Activated CD4-positive, alpha-beta T cell treated with anti-CD3 and anti-CD28 coated beads, Interleukin-2, amount 50 U/mL, for 48 hours (primary cell): ENCODE results near the gene REEP5.
"Not testable (repeated sequence)": the region's sequence is repeated elsewhere in the genome, so short reads cannot be mapped to it uniquely, and the experiment has no call there.

Source experiments
- DNase-seq, 2 experiments: peaks; one replicate each; pipeline ENCODE4 v3.0.0-alpha.2; 2020

REEP5 gene

GRCh38 chr5:112880219-112880964 lies 41.6 kb downstream of the REEP5 start:
- DNase-seq: no peak

- peak; percentile 21 to 52 for DNase-seq
These were observed 43.3 kb downstream of the REEP5 start for GRCh38 chr5:112878760-112879159.

GRCh38 chr5:112878101-112878500 lies 43.9 kb downstream of the REEP5 start:
- DNase-seq: no peak

- no peak for DNase-seq
These were observed 45.7 kb downstream of the REEP5 start for GRCh38 chr5:112876362-112876761.

- DNase-seq: no peak
These were observed 51.1 kb downstream of the REEP5 start for GRCh38 chr5:112870966-112871365.

- no peak for DNase-seq
These were observed 52.1 kb downstream of the REEP5 start for GRCh38 chr5:112869948-112870347.

- DNase-seq: no peak
These were observed 54.6 kb downstream of the REEP5 start for GRCh38 chr5:112867411-112867810.

- no peak for DNase-seq
These were observed 55.3 kb downstream of the REEP5 start for GRCh38 chr5:112866739-112867138.

GRCh38 chr5:112865128-112865527 lies 56.9 kb downstream of the REEP5 start:
- no peak for DNase-seq

GRCh38 chr5:112863549-112863948 lies 58.5 kb downstream of the REEP5 start:
- no peak for DNase-seq

- DNase-seq: no peak
These were observed 59.9 kb downstream of the REEP5 start for GRCh38 chr5:112862085-112862484.

GRCh38 chr5:112861638-112861985 lies 60.4 kb downstream of the REEP5 start:
- no peak for DNase-seq

- DNase-seq: peak; percentile 90 to 93
These were observed 60.9 kb downstream of the REEP5 start, which contains the start of gene SRP19 for GRCh38 chr5:112860929-112861637. Gene SRP19, plus strand, starts transcription at chr5:112861287. Its CDS starts 90 bp downstream, at chr5:112861377.

- DNase-seq: not testable (repeated sequence)
These were observed 61.5 kb downstream of the REEP5 start for GRCh38 chr5:112860571-112860928.

GRCh38 chr5:112857866-112858265 lies 64.2 kb downstream of the REEP5 start:
- no peak for DNase-seq

GRCh38 chr5:112854651-112855050 lies 67.4 kb downstream of the REEP5 start:
- no peak for DNase-seq

- no peak for DNase-seq
These were observed 72.1 kb downstream of the REEP5 start for GRCh38 chr5:112849912-112850311.

GRCh38 chr5:112848116-112848811 lies 73.8 kb downstream of the REEP5 start:
- DNase-seq: no peak

- DNase-seq: no peak
These were observed 74.7 kb downstream of the REEP5 start for GRCh38 chr5:112847306-112847705.

- DNase-seq: no peak
These were observed 75.5 kb downstream of the REEP5 start for GRCh38 chr5:112846556-112846955.

- no peak for DNase-seq
These were observed 77.5 kb downstream of the REEP5 start for GRCh38 chr5:112844489-112844888.

GRCh38 chr5:112833971-112834370 lies 88.1 kb downstream of the REEP5 start:
- no peak for DNase-seq

GRCh38 chr5:112830378-112830777 lies 91.6 kb downstream of the REEP5 start:
- DNase-seq: no peak
